GM19452 (cell line): ENCODE results near the gene EPHB1.
"Not testable (repeated sequence)": the region's sequence is repeated elsewhere in the genome, so short reads cannot be mapped to it uniquely, and the experiment has no call there.

Experiments
- ATAC-seq: cut with Tn5 transposase; IDR thresholded peaks from one replicate; pipeline ENCODE4 v1.9.1; 2021; ENCODE audit not compliant: unreplicated experiment

EPHB1 gene

DNA sequence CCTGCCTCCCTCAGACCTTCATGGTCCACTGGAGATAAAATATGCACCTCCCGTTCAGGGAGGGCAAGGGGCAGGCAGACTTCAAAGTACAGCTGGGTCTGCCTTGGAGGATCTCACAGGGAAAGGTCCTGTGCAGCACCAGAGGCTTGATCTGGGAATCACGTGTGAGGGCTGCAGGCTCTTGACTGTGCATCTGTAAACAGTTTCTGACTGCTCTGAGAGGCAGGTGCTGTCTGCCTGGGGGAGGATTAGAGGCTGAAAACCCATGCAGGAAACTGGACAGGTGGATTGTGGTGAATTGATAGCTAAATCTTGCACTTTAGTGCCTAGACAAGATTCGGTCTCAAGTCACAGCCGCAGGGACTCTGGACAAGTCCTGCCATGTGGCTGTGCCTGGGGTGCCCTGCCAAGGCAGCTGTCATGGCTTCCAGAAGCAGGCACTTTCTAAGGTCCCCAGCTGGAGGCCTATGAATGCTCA is 239.3 kb downstream of the EPHB1 start:
- no peak for ATAC-seq

DNA sequence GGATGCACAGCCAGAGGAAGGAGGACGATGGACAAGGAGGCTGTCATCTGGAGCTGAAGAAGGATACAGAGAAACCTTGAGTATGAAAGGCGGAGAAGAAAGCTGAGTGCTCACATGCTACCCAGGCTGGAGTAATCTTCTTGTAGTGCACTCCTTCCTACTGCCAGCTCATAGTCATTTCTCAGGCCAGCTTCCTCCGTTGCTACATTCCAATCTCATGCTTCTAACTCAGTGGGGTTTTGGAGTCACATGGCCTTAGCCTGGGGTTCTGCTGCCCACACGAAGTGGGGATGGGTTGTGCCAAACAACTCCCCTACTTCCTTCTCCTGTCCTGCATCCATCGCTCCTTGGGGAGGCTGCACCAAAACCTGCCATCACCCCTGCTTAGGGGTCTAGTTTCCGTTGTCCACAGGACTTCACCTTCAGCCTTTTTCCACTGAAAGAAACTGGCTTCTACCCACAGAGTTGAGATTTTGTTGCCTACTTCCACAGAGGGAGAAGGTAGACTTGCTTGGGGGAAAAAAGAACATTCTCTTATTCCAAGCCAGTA is 239.9 kb downstream of the EPHB1 start:
- ATAC-seq = no peak

DNA sequence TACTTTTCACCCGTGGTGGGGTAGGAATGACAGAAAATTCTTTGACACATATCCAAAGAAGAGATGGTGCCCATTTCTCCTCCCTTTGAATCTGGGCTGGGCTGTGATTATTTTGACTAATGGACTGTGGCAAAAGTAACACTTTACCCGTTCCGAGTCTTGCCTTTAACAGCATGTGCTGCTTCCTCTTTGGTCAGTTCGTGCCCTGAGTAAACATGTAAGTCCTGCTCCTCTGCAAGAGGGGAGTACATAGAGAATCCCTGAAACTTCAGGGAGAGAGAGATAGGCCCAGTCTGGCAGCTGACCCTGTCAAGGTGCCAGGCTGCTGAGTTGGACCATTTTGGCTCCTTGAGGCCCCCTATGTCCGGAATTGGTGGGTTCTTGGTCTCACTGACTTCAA is 243.1 kb downstream of the EPHB1 start:
- no peak for ATAC-seq

DNA sequence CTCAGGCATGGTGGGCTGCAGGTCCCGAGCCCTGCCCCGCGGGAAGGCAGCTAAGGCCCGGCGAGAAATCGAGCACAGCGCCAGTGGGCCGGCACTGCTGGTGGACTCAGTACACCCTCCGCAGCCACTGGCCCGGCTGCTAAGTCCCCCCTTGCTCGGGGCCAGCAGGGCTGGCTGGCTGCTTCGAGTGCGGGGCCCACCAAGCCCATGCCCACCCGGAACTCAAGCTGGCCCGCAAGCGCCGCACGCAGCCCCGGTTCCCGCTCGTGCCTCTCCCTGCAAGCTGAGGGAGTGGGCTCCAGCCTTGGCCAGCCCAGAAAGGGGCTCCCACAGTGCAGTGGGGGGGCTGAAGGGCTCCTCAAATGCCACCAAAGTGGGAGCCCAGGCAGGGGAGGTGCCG is 244.5 kb downstream of the EPHB1 start:
- not testable (repeated sequence) for ATAC-seq

DNA sequence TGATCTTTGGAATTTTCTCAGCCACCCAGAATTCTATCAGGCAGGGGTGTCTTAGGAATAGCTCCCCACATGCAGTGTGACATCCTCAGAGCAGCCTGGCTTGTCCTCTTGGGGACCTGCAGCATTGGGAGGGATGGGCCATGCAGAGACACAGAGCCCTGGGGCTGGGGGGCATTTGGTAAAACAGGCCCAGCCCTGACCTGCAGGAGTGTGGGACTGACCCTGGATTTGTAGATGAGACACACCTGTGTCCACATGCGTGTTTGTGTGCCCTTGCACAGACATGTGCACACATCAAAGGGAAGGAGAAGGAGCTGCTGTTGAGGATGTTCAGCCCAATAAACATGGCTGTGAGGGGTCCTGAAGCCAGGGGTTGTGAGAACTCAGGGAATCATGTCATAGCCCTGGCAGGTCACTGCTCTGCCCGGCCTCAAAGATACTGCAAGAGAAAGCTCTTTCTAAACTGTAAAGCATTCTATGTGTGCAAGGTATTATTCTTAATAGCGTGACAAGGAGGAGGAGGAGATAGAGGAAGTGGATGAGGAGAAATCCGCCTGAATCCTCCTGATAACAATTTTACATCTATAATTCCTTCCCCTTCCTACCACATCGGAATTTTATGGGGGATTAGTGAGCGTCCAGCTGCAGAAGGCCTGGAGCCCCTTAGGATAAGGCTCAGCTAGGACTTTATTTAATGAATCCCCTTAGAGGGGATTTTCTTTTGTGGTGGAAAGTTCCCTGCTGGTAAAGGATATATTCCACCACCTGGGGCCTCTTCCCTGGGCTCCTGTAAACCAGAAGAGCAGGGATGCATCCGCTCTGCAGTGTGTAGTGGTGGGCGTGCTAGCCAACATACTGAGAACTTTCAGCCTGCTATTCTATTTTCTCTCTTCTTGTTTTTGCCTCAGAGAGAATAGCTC is 245.5 kb downstream of the EPHB1 start:
- ATAC-seq = no peak

DNA sequence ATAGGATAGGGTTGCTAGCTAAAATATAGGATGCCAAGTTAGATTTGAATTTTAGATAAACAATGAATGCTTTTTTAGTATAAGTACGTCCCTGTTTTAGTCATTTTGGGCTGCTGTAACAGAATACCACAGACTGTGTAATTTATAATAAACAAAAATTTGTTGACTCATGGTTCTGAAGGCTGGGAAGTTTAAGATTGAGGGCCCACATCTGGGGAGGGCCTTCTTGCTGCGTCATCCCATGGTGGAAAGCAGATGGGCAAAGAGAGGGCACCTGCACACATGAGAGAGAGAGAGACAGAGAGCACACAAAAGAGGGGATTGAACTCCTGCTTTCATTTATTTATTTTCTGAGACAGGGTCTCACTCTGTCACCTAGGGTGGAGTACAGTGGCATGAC is 246.5 kb downstream of the EPHB1 start:
- no peak for ATAC-seq

DNA sequence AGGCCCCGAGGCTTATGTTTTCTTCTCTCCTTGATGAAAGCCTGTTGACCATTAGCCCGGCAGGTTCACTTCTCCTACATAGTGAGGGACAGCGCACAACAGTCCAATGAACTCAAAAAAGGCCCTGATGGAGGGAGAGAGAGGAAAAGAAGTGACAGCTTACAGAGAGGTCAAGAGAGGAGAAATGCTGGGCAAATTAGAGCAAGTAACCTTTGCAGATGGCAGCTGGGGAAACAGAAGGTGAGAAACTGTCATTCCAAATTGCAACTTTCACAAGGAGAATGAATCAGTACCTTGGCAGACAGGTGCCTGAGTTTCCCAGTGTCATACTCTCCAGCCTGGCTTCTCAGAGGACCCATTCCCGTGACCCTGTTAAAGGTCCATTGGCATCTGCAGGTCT is 252.0 kb downstream of the EPHB1 start:
- ATAC-seq = no peak

DNA sequence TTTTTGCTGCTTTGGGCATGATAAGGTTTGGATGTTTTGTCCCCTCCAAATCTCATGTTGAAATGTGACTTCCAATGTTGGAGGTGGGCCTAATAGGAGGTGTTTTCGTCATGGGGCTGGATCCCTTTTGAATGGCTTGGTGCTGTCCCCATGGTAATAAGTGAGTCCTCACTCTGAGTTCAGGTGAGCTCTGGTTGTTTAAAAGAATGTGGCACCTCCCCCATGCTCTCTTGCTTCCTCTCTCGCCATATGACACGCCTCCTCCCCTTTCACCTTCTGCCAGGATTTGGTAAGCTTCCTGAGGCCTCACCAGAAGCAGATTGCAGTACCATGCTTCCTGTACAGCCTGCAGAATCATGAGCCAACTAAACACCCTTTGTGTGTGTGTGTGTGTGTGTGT is 255.5 kb downstream of the EPHB1 start:
- no peak for ATAC-seq

DNA sequence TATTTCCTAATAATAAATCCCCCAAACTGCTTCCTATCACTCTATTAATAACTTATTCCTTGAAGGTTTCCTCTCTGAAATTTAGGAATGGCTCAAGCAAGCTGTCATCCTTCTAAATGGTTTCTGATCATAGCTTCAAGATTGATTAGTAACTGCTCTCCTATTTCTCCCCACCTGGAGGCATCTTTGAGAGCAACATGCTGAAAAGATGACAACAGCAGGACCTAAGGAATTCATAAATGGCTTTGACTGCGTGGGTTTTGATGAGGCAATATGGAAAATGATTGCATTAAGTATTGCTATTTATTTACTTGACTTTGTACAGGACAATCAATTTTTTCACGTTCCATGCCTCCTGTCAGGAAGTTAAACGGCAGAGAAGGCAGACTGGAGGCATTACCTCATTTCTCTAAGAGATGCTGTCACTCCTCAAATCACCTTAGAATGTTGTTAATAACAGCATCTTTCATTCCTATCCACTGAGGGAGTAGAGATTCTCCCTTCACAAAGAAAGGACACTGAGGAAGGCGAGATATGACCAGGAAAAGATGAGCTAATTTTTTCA is 256.4 kb downstream of the EPHB1 start:
- ATAC-seq = no peak

DNA sequence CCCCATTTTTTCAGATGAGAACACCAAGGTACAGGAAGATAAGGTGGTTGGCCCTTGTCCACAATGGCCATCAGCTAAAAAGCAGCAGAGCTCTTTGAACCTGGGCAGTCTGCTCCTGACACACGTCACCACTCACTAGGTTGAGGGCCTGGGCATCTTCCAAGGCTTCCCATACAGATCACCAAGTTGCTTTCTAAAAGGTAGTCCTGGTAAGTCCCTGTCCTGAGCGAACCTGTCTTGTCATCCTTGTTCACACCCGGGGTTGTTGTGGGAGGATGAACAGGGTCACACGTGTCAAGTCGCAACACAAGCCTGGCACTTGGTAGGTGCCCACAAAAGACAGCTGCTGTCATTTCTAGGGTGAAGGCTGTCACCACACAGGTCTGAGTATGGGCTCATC is 260.4 kb downstream of the EPHB1 start:
- no peak for ATAC-seq

DNA sequence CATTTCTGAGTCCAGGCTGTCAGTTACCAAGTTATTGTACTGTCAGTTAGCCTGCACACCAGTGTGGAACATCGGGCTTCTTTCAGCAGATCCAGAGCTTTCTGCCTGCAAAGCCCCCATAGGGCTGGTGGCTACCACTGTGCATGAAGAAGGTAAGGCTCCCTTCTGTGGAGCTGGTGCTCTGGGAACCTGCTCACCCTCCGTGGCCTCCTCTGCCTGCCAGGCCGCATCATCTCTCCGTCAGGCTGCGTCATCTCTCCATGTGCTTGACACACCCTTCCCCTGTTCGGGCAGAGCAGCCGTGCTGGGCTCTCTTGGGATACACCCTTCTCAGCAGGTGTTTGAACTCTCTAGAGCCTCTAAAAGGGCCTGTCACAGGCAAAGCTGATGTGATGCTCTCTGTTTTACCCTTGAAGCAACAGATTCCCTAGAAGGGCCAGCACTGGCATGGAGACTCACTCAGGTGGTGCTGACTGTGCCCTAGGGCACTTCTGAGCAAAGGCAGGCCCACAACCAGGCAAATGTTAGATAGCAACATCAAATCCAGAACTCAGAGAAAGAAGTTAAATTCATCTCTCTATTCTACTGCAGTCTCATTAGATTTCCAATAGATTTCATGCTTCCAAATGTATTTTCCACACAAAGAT is 261.1 kb downstream of the EPHB1 start:
- no peak for ATAC-seq

DNA sequence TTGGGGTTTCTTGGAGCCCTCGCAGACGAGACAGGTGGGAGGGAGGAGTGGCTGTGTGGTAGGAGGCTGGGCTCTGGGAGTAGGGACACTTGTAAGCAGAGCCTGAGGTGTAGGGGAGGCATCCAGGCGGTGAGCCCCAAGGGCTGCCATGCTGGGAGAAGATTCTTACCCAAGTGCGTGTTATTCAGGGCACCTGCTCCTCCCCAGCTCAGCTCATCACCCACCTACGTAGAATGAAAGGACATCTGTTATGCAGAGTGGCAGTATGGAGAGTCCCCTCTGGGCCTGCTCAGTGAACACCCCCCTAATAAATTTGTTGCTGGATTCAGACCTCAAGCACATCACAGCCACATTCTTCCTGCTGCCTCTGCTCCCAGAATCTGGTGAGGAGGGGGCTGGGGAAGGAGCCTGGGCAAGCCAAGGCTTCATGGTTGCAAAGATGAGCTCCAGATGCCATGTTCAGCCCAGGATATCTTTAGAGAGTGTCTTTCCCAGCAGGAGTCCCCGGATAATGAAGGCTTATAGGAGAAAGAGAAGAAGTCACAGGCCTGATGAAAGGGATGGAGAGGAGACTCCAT is 261.8 kb downstream of the EPHB1 start:
- ATAC-seq = no peak

DNA sequence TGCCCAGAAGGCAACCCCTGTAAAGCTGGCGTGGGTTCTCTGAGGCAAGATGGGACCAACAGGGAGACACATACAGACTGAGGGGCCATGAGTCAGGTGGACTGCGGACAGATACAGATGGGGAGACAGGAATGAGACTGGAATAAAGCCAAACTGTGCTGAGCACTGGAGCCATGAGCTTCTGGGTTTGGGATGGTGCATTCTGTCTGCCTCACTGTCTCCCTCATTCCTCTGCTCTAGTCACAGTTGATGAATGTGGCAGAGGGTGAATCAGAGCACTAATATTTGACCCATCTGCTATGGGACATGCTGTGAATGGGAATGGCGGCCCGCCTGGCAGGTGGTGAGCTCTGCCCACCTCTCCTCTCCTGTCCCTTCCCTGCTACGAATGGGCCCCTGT is 262.9 kb downstream of the EPHB1 start:
- ATAC-seq = no peak

DNA sequence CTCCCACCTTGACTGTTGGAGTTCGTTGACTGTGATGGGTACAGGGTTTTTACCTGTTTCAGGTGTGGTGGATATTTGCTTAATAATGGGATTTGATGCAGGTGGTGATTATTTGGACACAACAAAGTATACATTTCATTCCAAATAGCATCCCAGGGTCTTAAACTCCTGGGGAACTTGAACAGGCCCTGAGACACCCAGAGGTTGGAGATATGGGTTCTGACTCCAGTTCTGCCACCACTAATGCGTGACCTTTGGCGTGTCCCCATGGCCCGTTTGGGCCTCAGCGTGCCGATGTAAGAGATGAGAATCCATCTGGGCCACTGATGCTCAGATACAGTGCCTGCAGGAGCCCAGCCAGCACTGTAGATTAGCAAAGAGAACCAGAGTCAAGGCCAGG is 264.5 kb downstream of the EPHB1 start:
- no peak for ATAC-seq

DNA sequence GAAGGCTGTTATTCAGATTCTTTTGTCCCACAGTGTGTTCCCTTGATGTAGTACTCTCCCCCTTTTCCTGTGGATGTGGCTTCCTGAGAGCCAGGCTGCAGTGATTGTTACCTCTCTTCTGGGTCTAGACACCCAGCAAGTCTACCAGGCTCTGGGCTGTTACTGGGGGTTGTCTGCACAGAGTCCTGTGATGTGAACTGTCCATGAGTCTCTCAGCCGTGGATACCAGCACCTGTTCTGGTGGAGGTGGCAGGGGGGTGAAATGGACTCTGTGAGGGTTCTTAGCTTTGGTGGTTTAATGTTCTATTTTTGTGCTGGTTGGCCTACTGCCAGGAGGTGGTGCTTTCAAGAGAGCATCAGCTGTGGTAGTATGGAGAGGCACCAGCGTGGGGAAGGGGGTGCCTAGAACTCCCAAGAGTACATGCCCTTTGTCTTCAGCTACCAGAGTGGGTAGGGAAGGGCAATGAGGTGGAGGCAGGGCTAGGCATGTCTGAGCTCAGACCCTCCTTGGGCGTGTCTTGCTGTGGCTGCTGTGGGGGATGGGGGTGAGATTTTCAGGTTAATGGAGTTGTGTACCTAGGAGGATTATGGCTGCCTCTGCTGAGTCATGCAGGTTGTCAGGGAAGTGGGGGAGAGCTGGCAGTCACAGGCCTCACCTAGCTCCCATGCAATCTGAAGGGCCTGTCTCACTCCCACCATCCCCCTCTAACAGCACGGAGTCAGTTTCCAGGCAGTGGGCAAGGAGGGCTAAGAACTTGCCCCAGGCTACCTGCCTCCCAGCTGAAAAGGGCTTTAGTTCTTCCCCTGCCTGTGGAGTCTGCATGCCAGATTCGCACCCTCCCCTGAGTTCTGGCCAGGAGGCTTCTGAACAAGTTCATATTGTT is 272.0 kb downstream of the EPHB1 start:
- ATAC-seq = not testable (repeated sequence)

DNA sequence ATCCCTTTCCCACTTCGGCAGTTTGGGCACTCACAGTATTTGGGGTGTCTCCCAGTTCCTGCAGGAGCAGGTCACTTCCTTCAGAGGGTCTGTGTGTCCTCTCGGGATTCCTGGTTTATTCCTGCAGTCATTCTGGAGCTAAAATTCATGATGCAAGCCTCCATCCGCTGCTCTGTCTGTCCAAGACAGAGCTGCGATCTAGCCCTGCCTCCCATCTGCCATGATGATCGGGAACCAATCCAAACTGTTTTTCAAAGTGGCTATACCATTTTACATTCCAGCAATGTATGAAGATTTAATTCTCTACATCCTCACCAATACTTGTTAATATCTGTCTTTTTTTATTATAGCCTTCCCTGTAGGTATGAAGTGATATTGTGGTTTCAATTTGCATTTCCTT is 273.0 kb downstream of the EPHB1 start:
- ATAC-seq = no peak

DNA sequence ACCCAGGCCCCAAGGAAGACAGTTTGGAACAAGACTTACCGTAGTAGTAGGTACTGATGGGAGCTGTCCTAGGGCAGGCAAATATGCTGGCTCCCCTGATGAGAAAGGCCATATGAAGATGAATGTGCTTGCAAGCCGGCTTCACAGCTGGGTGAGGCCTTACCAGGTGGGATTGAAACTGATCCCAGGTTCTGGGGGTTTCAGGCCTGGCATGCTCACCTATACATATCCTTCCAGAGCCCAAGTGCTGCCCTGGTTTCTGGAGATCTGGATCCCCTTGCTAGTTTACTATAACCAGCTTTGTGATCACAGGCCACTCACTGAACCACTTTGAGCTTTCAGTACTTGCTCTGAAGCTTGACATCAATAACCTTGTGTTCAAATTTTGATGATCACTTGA is 274.3 kb downstream of the EPHB1 start:
- ATAC-seq = no peak

DNA sequence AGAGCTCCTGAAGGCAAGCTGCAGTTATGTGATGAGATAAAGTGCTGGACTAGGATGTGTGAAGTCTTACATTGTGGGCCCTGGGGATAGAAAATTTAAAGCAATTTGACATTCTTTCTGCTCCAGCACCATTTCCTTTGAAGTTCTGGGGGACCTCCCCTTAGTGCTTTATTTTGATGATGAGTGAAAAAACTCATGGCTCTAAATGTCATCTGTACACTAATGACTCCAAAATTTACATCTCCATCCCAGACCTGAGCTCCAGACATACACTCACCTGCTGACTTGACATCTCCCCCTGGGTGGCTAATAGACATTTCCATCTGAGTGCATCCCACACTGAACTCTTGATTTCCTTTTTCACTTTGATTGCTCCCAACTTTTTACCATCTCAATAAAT is 276.4 kb downstream of the EPHB1 start:
- ATAC-seq = no peak

DNA sequence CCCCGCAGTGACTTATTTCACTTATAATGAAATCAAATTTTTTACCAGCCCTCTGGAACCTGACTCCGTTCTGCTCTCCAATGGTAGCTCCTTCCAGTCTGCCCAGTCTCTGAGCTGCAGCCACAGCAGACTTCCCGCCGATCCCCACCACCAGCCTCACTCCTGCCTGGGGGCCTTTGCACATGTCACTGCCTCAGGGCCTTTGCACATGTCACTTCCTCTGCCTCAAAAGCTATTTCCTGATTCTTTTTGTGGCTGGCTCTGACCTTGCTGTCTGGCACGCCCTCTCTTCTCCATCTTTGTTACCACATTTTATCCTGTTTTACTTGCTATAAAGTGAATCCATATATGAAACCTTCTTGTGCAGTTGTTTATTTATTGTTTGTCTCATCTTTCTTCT is 277.4 kb downstream of the EPHB1 start:
- ATAC-seq = no peak

DNA sequence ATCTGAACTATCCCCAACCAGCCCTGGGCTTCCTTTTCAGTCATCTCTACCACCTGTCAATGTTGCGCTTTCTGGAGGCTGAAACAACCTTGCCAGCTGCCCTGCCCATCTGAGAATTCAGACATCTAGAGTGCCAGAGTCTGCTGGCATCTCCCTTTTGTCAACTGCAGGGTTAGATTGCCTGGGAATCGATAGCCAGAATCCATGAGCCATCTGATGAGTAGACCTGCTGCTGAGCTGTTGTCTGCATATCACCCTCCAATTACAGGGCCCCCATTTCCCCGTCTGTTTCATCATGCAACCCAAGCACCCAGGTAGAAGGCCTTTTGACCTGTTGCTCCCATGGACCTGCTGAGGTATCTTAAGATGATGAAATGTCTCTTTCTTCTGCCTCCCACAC is 280.1 kb downstream of the EPHB1 start:
- no peak for ATAC-seq
